Measurements from ENCODE around the gene TMEM63B. TPM values are rescaled to one million over a fixed set of nuclear protein-coding genes. Genes with fewer than 3 reads are reported as not detected.

TMEM63B gene
- total and polyA plus RNA-seq, 9 of the 15 experiments (the other 6 are each of a cell fraction or from before 2014, with no cell fraction given) = 0.14 to 39.4 (median 14.4) TPM

DNA sequence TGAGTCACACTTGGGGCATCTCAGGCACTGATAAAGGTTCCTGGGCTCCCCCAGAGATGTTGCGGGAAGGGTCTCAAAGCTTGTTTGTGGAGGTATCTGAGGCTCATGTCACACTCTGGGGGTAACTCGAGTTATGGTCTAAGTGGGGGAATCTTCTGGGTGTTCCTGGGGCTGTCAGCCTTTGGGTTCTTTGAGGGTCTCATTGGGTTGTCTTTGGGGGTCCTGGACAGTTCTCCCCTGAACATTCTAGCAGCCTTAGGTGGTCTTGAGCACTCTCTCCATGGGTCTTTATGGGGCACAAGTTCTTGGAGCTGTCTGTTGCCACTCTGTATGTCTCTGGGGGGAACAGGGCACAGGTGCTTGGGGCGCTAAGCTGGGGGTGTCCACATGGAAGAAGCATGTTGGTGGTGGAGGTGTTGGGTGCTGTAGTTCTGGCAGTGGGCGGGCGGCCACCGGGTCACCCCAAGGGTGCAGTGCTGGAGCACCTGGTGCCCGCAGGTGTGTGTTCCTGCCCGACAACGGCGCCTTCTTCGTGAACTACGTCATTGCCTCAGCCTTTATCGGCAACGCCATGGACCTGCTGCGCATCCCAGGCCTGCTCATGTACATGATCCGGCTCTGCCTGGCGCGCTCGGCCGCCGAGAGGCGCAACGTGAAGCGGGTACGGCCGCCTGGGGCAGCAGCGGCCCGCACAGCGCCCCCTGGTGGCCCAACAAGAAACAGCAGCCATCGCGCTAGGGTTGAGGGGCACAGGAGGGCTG lies 24.2 kb downstream of the TMEM63B start (continued):
- TF ChIP-seq CREB3 (tag; conservative IDR thresholded peaks at IDR 0.05; ENCODE audit: low read depth) (no peak), ZNF124 (CRISPR knock-in tag; IDR thresholded peaks at IDR 0.05) (no peak), TOE1 (IDR thresholded peaks at IDR 0.05; ENCODE audit: borderline replicate concordance) (no peak), TOE1 (CRISPR knock-in tag; IDR thresholded peaks at IDR 0.05; ENCODE audit: borderline replicate concordance, low read depth) (no peak), ETV6 (IDR thresholded peaks at IDR 0.05; ENCODE audit: borderline replicate concordance in 1 of 2, low read depth in 2 of 2, low read length in 1 of 2) (no peak), ETV6 (CRISPR knock-in tag; IDR thresholded peaks at IDR 0.05; ENCODE audit: borderline replicate concordance) (no peak), NR3C1 (CRISPR knock-in tag; IDR thresholded peaks at IDR 0.05) (no peak), NUFIP1 (IDR thresholded peaks at IDR 0.05; ENCODE audit: partially characterized antibody) (no peak), HOXB6 (CRISPR knock-in tag; IDR thresholded peaks at IDR 0.05; ENCODE audit: borderline replicate concordance) (no peak), ZNF780A (CRISPR knock-in tag; IDR thresholded peaks at IDR 0.05) (no peak), KDM5B (IDR thresholded peaks at IDR 0.05; ENCODE audit: insufficient replicate concordance, low read depth, low read length) (no peak)
- TF ChIP-seq, protein P1, sequence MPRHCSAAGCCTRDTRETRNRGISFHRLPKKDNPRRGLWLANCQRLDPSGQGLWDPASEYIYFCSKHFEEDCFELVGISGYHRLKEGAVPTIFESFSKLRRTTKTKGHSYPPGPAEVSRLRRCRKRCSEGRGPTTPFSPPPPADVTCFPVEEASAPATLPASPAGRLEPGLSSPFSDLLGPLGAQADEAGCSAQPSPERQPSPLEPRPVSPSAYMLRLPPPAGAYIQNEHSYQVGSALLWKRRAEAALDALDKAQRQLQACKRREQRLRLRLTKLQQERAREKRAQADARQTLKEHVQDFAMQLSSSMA (CRISPR knock-in tag; IDR thresholded peaks at IDR 0.05) = peak; percentile 34; the same call in 1 of the 2 replicates
- TF ChIP-seq, protein P2, sequence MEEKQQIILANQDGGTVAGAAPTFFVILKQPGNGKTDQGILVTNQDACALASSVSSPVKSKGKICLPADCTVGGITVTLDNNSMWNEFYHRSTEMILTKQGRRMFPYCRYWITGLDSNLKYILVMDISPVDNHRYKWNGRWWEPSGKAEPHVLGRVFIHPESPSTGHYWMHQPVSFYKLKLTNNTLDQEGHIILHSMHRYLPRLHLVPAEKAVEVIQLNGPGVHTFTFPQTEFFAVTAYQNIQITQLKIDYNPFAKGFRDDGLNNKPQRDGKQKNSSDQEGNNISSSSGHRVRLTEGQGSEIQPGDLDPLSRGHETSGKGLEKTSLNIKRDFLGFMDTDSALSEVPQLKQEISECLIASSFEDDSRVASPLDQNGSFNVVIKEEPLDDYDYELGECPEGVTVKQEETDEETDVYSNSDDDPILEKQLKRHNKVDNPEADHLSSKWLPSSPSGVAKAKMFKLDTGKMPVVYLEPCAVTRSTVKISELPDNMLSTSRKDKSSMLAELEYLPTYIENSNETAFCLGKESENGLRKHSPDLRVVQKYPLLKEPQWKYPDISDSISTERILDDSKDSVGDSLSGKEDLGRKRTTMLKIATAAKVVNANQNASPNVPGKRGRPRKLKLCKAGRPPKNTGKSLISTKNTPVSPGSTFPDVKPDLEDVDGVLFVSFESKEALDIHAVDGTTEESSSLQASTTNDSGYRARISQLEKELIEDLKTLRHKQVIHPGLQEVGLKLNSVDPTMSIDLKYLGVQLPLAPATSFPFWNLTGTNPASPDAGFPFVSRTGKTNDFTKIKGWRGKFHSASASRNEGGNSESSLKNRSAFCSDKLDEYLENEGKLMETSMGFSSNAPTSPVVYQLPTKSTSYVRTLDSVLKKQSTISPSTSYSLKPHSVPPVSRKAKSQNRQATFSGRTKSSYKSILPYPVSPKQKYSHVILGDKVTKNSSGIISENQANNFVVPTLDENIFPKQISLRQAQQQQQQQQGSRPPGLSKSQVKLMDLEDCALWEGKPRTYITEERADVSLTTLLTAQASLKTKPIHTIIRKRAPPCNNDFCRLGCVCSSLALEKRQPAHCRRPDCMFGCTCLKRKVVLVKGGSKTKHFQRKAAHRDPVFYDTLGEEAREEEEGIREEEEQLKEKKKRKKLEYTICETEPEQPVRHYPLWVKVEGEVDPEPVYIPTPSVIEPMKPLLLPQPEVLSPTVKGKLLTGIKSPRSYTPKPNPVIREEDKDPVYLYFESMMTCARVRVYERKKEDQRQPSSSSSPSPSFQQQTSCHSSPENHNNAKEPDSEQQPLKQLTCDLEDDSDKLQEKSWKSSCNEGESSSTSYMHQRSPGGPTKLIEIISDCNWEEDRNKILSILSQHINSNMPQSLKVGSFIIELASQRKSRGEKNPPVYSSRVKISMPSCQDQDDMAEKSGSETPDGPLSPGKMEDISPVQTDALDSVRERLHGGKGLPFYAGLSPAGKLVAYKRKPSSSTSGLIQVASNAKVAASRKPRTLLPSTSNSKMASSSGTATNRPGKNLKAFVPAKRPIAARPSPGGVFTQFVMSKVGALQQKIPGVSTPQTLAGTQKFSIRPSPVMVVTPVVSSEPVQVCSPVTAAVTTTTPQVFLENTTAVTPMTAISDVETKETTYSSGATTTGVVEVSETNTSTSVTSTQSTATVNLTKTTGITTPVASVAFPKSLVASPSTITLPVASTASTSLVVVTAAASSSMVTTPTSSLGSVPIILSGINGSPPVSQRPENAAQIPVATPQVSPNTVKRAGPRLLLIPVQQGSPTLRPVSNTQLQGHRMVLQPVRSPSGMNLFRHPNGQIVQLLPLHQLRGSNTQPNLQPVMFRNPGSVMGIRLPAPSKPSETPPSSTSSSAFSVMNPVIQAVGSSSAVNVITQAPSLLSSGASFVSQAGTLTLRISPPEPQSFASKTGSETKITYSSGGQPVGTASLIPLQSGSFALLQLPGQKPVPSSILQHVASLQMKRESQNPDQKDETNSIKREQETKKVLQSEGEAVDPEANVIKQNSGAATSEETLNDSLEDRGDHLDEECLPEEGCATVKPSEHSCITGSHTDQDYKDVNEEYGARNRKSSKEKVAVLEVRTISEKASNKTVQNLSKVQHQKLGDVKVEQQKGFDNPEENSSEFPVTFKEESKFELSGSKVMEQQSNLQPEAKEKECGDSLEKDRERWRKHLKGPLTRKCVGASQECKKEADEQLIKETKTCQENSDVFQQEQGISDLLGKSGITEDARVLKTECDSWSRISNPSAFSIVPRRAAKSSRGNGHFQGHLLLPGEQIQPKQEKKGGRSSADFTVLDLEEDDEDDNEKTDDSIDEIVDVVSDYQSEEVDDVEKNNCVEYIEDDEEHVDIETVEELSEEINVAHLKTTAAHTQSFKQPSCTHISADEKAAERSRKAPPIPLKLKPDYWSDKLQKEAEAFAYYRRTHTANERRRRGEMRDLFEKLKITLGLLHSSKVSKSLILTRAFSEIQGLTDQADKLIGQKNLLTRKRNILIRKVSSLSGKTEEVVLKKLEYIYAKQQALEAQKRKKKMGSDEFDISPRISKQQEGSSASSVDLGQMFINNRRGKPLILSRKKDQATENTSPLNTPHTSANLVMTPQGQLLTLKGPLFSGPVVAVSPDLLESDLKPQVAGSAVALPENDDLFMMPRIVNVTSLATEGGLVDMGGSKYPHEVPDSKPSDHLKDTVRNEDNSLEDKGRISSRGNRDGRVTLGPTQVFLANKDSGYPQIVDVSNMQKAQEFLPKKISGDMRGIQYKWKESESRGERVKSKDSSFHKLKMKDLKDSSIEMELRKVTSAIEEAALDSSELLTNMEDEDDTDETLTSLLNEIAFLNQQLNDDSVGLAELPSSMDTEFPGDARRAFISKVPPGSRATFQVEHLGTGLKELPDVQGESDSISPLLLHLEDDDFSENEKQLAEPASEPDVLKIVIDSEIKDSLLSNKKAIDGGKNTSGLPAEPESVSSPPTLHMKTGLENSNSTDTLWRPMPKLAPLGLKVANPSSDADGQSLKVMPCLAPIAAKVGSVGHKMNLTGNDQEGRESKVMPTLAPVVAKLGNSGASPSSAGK (IDR thresholded peaks at IDR 0.05) = no peak
